HCT116 (cell line): ENCODE measurements around the gene CYB5D1. TPM values are rescaled to one million over a fixed set of nuclear protein-coding genes. Genes with fewer than 3 reads are reported as not detected.

ENCODE experiments used
- ATAC-seq: fragments of 200-7000 bp; cut with Tn5 transposase; 2 replicates; pipeline ENCODE4 v1.9.1; 2020; ENCODE audit warnings: mild to moderate bottlenecking, moderate library complexity
- BruUV-seq: library from RNA; stranded (reverse); fragments of 400-500 nt; replicated peaks from 2 replicates; lab custom pipeline; 2021; lab: Mats Ljungman, UMichigan
- CTCF ChIA-PET: fragments of 300-600 bp; sonication (Branson Sonifier 250); formaldehyde crosslinking; loops from one replicate; lab custom pipeline; 2021; ENCODE audit warnings: antibody characterized with exemption; lab: Charles Lee
- POLR2A ChIA-PET: fragments of 300-600, 350-600 bp; sonication (Branson Sonifier 250); formaldehyde crosslinking; loops from one replicate; lab custom pipeline; 2021; ENCODE audit warnings: antibody characterized with exemption; lab: Charles Lee
- RAD21 ChIA-PET, 2 experiments: fragments of 300-600 bp; sonication (Branson Sonifier 250); formaldehyde crosslinking; loops; one replicate each; lab custom pipeline; 2023; ENCODE audit warnings: low total read pairs in 2 of 2; ENCODE audit not compliant: uncharacterized antibody in 2 of 2, unreplicated experiment in 2 of 2, low non-redundant PET in 1 of 2; lab: Charles Lee
- DNase-seq: peaks from one replicate; pipeline ENCODE4 v3.0.0-alpha.2; 2010; ENCODE audit warnings: low read depth, low spot score
- H2AFZ ChIP-seq: fragments of 200-600 bp; shearing (Covaris generic), sonication (generic); 2 replicates; pipeline ENCODE4 v1.6.1; 2017; ENCODE audit warnings: low read depth, mixed run types, mixed read lengths, antibody characterized with exemption, low read length; ENCODE audit not compliant: poor library complexity, severe bottlenecking
- H3K27ac ChIP-seq: 2 replicates; pipeline ENCODE4 v1.5.1; 2012; ENCODE audit warnings: low read depth, low read length
- H3K27me3 ChIP-seq: fragments of 200-600 bp; sonication (generic); 2 replicates; pipeline ENCODE4 v1.6.1; 2016; ENCODE audit warnings: mixed run types, low read length, mixed read lengths; ENCODE audit not compliant: insufficient read depth
- H3K36me3 ChIP-seq, 2 experiments: fragments of 200-500 bp in 1 of 2; fragments of 200-600 bp in 1 of 2; sonication (Bioruptor generic) in 1 of 2; sonication (generic) in 1 of 2; 2 replicates each; pipeline versions ENCODE4 v1.5.1 to v1.6.1; 2014 to 2016; ENCODE audit warnings: low read length in 2 of 2, inconsistent platforms in 1 of 2, mixed read lengths in 1 of 2, mixed run types in 1 of 2; ENCODE audit not compliant: insufficient read depth in 2 of 2, control insufficient read depth in 1 of 2
- H3K4me1 ChIP-seq, 2 experiments: fragments of 200-600 bp in 1 of 2; sonication (generic) in 1 of 2; 2 replicates each; pipeline versions ENCODE4 v1.5.1 to v1.6.1; 2012 to 2017; ENCODE audit warnings: low read length in 2 of 2, inconsistent platforms in 1 of 2, mild to moderate bottlenecking in 1 of 2, mixed read lengths in 1 of 2, mixed run types in 1 of 2, moderate library complexity in 1 of 2; ENCODE audit not compliant: insufficient read depth in 2 of 2, control insufficient read depth in 1 of 2
- H3K4me2 ChIP-seq: fragments of 200-600 bp; sonication (generic); 2 replicates; pipeline ENCODE4 v1.6.1; 2017; ENCODE audit warnings: mixed run types, low read length, mixed read lengths
- H3K4me3 ChIP-seq, 2 experiments: fragments of 200-600 bp in 1 of 2; sonication (generic) in 1 of 2; replicated peaks in 1 of 2; 2 replicates each; pipeline ENCODE4 v1.5.1; 2011 to 2016; ENCODE audit warnings: low read length in 2 of 2, control low read depth in 1 of 2, low read depth in 1 of 2, mild to moderate bottlenecking in 1 of 2, mixed read lengths in 1 of 2, mixed run types in 1 of 2
- H3K79me2 ChIP-seq: fragments of 200-600 bp; sonication (generic); 2 replicates; pipeline ENCODE4 v1.6.1; 2017; ENCODE audit warnings: mild to moderate bottlenecking, mixed run types, low read length, moderate library complexity, mixed read lengths; ENCODE audit not compliant: insufficient read depth
- H3K9ac ChIP-seq: fragments of 200-600 bp; sonication (generic); 2 replicates; pipeline ENCODE4 v1.6.1; 2016; ENCODE audit warnings: low read length, mixed read lengths
- H3K9me2 ChIP-seq: fragments of 200-600 bp; sonication (generic), shearing (Covaris generic); 2 replicates; pipeline ENCODE4 v1.6.1; 2017; ENCODE audit warnings: mixed run types, mild to moderate bottlenecking, moderate library complexity; ENCODE audit not compliant: insufficient read depth
- H3K9me3 ChIP-seq, 2 experiments: fragments of 200-500 bp in 1 of 2; fragments of 200-600 bp in 1 of 2; sonication (Bioruptor generic) in 1 of 2; sonication (generic) in 1 of 2; 2 replicates each; pipeline ENCODE4 v1.6.1; 2014 to 2017; ENCODE audit warnings: low read length in 2 of 2, mixed read lengths in 2 of 2, inconsistent platforms in 1 of 2, low read depth in 1 of 2, mild to moderate bottlenecking in 1 of 2, mixed run types in 1 of 2, moderate library complexity in 1 of 2; ENCODE audit not compliant: control insufficient read depth in 1 of 2, insufficient read depth in 1 of 2
- H4K20me1 ChIP-seq: fragments of 200-600 bp; sonication (generic), shearing (Covaris generic); 2 replicates; pipeline ENCODE4 v1.6.1; 2017; ENCODE audit warnings: mixed run types, mild to moderate bottlenecking, moderate library complexity; ENCODE audit not compliant: insufficient read depth
- CEBPB ChIP-seq: IDR thresholded peaks from 2 replicates; pipeline ENCODE4 v1.6.1; 2012; ENCODE audit warnings: low read depth
- intact Hi-C: fragments of 100-400 bp; cut with micrococcal nuclease; formaldehyde crosslinking; loops from 2 replicates; pipeline ENCODE4 v1.10.0; 2022
- total RNA-seq: library from RNA; stranded (reverse); gene quantifications from one replicate; pipeline ENCODE4 v1.2.1, GENCODE V29; 2021; ENCODE audit not compliant: unreplicated experiment

Gene CYB5D1
- total RNA-seq, 1 experiment from 2014 or later = 21.5 TPM

DNA sequence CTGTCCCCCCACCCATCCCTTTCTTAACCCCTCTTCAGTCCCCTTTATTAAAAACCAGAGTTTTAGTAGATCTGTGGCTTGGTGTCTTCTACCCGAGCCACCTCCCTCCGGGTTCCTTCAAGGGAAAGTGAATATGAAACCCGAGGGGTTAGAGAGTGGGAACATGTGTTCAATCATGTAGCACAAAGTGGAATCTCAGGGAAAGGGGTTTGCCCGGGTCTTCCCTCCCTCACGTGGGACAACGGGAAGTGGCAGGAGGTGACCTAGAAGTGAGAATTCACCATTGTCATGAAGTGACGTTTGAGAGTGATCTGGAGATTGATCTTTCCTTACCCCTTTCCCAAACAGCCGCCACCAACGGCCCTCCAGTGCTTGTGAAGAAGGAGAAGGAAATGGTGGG is 53.3 kb downstream of the CYB5D1 start:
- peaks cover 3 to 21% of the 10 kb centered on the region in 2 experiments; a peak in 3 of 4 replicates for H3K4me1 ChIP-seq
- no peaks in the 10 kb centered on the region for H4K20me1 ChIP-seq
- ChIA-PET CTCF (interaction anchor here (2.6 to 3.3 kb wide), 2 partner anchors 78 to 130 kb away, joined by 47 to 55 read pairs; no protein-coding TSS in a partner anchor), POLR2A (no interaction called here), RAD21 (no interaction called here)
- no peaks in the 10 kb centered on the region for H3K9me2 ChIP-seq
- TF ChIP-seq CEBPB = no peak
- no peaks in the 10 kb centered on the region for H3K9me3 ChIP-seq
- ATAC-seq = no peak
- H3K27me3 ChIP-seq = no peaks in the 10 kb centered on the region
- no TSS peak for BruUV-seq
- H3K9ac ChIP-seq = no peak overlapping the region
- peaks cover 10 to 13% of the 10 kb centered on the region in 2 experiments; a peak in 3 of 4 replicates for H3K36me3 ChIP-seq
- no peak overlapping the region for H3K4me3 ChIP-seq
- no peak overlapping the region for H2AFZ ChIP-seq
- H3K27ac ChIP-seq = no peak overlapping the region
- no peak for DNase-seq
- H3K4me2 ChIP-seq = no peak overlapping the region
- intact Hi-C loops = loop anchor here (5.0 kb wide), 1 partner anchor 89 kb away; no protein-coding TSS in a partner anchor
- H3K79me2 ChIP-seq = no peaks in the 10 kb centered on the region

Other genes with a start within 250 kb of the CYB5D1 start
- gene FXR2, start 243.1 kb upstream of the CYB5D1 start, total RNA-seq = 49.7 TPM
- gene SAT2, start 230.2 kb upstream of the CYB5D1 start, total RNA-seq = 54.9 TPM
- not detected for gene SHBG, start 227.9 kb upstream of the CYB5D1 start, total RNA-seq
- gene ATP1B2, start 207.1 kb upstream of the CYB5D1 start, total RNA-seq = not detected
- 110 TPM for gene TP53, start 170.5 kb upstream of the CYB5D1 start, total RNA-seq
- 28.8 TPM for gene WRAP53, start 169.5 kb upstream of the CYB5D1 start, total RNA-seq
- gene EFNB3, start 152.8 kb upstream of the CYB5D1 start, total RNA-seq = 0.07 TPM
- 2.0 TPM for gene DNAH2, start 140.3 kb upstream of the CYB5D1 start, total RNA-seq
- 42.1 TPM for gene KDM6B, start 23.8 kb upstream of the CYB5D1 start, total RNA-seq
- gene TMEM88, start 2.9 kb upstream of the CYB5D1 start, total RNA-seq = 2.8 TPM
- 103 TPM for gene NAA38, start 444 bp upstream of the CYB5D1 start, total RNA-seq
- 54.8 TPM for gene CHD3, start 30.8 kb downstream of the CYB5D1 start, total RNA-seq
- 0.74 TPM for gene RNF227, start 58.3 kb downstream of the CYB5D1 start, total RNA-seq
- 7.1 TPM for gene KCNAB3, start 71.9 kb downstream of the CYB5D1 start, total RNA-seq
- gene TRAPPC1, start 73.9 kb downstream of the CYB5D1 start, total RNA-seq = 123 TPM
- 54.6 TPM for gene CNTROB, start 74.2 kb downstream of the CYB5D1 start, total RNA-seq
- 1.4 TPM for gene GUCY2D, start 144.6 kb downstream of the CYB5D1 start, total RNA-seq
- 0.30 TPM for gene ALOX15B, start 181.1 kb downstream of the CYB5D1 start, total RNA-seq
- gene ALOX12B, start 229.7 kb downstream of the CYB5D1 start, total RNA-seq = 3.8 TPM